Astrocyte of the cerebellum (primary cell): ENCODE results near the gene BCAS1.

Experiments used
- DNase-seq: peaks from one replicate; pipeline ENCODE4 v3.0.0-alpha.2; 2011; ENCODE audit warnings: low read depth
- H3K4me3 ChIP-seq: 2 replicates; pipeline ENCODE4 v1.5.1; 2011; ENCODE audit warnings: mild to moderate bottlenecking, low read depth, low read length, moderate library complexity
- in situ Hi-C: cut with HindIII; loops from 2 replicates; pipeline ENCODE4 v1.10.0; 2017; ENCODE audit warnings: low sequenced_read_pairs
- TF ChIP-seq, protein P1 (sequence below): IDR thresholded peaks from 2 replicates; pipeline ENCODE4 v1.5.1; 2012; ENCODE audit warnings: low read length, low read depth, moderate library complexity, mild to moderate bottlenecking; ENCODE audit errors: missing control alignments

Gene BCAS1

DNA sequence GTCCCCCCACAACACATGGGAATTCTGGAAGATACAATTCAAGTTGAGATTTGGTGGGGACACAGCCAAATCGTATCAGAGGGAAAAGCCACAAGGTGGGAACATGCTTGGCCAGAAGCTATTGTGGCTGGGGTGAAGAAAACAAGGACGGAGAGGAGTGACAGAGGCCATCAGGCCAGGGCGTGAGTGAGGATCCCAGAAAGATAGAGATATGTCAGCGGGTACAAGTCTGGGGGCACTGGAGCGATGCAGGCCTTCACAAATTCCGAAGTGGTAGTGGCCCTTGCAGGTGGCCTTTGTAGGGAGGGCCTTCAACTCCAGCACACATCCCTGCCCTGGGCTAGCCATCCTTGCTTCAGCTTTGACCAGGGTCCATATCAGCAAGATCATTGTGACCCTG is 159.1 kb downstream of the BCAS1 start:
- no peak overlapping the region for H3K4me3 ChIP-seq
- TF ChIP-seq, protein P1, sequence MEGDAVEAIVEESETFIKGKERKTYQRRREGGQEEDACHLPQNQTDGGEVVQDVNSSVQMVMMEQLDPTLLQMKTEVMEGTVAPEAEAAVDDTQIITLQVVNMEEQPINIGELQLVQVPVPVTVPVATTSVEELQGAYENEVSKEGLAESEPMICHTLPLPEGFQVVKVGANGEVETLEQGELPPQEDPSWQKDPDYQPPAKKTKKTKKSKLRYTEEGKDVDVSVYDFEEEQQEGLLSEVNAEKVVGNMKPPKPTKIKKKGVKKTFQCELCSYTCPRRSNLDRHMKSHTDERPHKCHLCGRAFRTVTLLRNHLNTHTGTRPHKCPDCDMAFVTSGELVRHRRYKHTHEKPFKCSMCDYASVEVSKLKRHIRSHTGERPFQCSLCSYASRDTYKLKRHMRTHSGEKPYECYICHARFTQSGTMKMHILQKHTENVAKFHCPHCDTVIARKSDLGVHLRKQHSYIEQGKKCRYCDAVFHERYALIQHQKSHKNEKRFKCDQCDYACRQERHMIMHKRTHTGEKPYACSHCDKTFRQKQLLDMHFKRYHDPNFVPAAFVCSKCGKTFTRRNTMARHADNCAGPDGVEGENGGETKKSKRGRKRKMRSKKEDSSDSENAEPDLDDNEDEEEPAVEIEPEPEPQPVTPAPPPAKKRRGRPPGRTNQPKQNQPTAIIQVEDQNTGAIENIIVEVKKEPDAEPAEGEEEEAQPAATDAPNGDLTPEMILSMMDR, result no peak
- in situ Hi-C loops, result no loop called here
- DNase-seq, result no peak

DNA sequence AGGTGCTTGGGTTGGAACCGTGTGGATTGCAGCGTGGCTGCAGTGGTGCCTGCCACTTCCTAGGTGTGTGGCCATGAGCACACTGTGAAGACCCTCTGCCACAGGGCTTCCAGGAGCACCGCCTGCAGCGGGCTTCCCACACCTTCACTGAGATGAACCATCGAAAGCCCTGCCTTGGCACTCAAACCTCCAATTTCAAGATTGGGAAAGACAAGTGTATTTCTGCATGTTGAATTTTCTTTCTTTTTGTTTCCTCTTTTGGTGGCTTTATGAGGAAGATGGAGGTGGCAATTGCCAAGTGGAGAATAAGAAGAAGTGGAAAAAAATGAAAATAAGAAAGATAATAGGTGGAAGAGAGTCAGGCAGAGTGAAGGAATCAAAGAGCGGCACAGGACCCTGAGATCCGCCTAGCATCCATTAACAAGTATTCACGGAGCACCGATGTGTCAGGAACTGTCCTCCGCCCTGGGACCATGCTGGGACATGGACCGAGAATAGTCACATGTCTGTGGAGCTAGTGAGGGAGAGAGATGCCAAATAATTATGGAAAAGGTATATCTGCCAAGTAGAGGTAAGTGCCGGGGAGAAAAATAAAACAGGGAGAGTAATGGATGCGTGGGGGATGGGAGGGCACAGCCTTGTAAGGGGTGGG is 159.9 kb downstream of the BCAS1 start:
- in situ Hi-C loops, result no loop called here

DNA sequence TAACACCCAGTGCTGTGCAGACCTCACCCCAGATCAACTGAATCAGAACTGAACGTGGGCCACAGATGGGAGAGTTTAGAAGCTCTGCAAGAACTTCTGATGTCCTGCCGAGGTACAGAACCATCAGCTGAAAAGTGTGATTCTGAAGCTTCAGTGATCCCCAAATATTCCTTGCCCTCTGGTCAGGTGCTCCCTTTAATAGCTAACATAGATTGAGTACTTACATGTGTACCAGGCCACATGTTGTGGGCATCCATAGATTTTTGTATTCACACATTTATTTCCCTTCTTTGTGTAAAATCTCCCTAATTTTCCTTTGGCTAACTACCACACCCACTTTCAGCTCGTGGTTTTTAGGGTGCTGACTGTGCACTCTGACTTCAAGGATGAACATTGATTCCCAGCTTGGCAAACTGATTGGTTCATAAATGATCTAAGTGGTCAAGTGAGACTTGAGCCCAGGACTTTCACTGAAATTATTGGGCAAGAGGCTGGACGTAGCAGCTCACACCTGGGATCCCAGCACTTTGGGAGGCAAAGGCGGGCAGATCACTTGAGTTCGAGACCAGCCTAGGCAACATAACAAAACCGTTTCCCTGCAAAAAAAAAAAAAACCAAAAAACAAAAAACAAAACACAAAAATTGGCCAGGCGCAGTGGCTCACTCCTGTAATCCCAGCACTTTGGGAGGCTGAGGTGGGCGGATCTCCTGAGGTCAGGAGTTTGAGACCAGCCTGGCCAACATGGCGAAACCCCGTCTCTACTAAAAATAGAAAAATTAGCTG is 162.2 kb downstream of the BCAS1 start:
- TF ChIP-seq, protein P1, result no peak
- DNase-seq, result no peak
- in situ Hi-C loops, result no loop called here
- H3K4me3 ChIP-seq, result no peak overlapping the region

More for the DNA sequence above, 159.9 kb downstream of the BCAS1 start:
- H3K4me3 ChIP-seq, result no peak overlapping the region
- DNase-seq, result no peak
- TF ChIP-seq, protein P1, result no peak

DNA sequence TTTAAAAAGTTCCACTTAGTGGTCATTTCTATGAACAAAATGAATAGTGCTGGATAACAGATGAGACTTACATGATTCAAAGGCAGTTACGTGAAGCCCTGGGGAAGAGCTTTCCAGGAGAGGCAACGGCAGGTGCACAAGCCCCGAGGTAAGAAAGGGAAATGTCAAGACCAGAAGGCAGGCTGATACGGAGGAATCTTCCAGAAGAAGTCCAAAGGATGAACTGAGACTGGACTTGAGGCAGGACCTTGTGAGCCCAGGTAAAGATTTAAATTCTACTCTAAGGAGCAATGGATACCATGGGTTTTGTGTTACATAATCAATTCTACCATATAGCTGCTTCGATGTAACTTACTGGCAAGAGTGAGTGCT is 164.6 kb downstream of the BCAS1 start:
- in situ Hi-C loops, result no loop called here
- DNase-seq, result no peak
- TF ChIP-seq, protein P1, result no peak
- no peak overlapping the region for H3K4me3 ChIP-seq

DNA sequence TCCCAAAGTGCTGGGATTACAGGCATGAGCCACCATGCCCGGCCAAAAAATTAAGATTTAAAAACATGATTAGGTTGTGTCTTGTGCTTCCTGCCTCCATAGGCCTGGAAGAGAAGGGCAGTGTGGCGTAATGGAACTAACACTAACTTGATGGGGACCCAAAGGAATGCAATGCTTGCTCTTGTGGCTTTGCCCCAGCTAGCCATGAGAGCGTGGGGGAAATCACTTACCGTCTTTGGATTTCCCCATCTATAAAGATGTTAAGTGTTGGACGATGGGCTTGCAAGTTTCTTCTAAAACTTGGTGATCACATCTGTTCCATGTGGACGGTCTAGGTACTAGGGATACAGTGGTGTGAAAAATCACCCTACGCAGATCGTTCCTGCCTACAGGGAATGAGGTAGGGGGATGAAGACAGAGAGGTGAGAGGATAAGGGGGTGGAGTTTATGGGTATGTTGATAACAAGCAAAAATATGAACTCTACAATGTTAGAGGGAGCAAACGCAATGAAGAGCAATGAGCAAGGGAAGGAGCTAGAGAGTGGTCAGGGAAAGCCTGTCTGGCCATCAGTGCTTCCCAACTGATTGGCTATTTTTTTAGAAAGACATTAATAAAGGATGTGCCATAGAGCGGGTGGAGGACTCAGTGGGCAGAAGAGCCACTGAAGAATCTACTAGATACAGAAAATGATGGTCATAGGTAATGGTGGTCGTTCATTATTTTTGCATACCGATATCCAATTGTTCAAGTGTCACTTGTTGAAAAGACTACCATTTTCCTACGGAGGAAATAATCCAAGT is 165.2 kb downstream of the BCAS1 start:
- TF ChIP-seq, protein P1, result no peak
- in situ Hi-C loops, result no loop called here
- no peak overlapping the region for H3K4me3 ChIP-seq
- DNase-seq, result no peak

DNA sequence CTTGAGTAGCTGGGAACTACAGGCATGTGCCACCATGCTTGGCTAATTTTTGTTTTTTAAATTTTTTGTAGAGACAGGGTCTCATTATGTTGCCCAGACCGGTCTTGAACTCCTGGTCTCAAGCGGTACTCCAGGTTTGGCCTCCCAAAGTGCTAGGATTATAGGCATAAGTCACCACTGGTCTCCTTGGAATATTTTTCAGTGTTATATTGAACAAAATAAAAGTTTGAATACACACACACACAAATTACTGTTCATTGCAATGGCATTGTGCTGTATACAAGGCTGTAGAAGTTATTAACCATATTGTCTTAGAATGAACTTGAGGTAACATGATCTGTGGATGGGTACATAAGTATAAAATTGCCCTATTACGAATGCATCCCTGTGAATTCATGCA is 166.1 kb downstream of the BCAS1 start:
- in situ Hi-C loops, result no loop called here
- no peak overlapping the region for H3K4me3 ChIP-seq
- TF ChIP-seq, protein P1, result no peak
- DNase-seq, result no peak
